SK-N-MC (cell line): Measurements from ENCODE around the gene LRMDA.

Experiments
- DNase-seq: peaks from one replicate; pipeline ENCODE4 v3.0.0-alpha.2; 2011; ENCODE audit warnings: low read depth, low spot score
- H3K27ac ChIP-seq: fragments of 200-600 bp; sonication (generic); 2 replicates; pipeline ENCODE4 v1.5.1; 2016; ENCODE audit warnings: mixed run types
- H3K36me3 ChIP-seq: fragments of 200-600 bp; sonication (generic); 2 replicates; pipeline ENCODE4 v1.6.1; 2017; ENCODE audit warnings: antibody characterized with exemption, low read length, mixed read lengths; ENCODE audit not compliant: insufficient read depth
- H3K4me3 ChIP-seq: fragments of 200-600 bp; sonication (generic); 2 replicates; pipeline ENCODE4 v1.5.1; 2016
- H3K9ac ChIP-seq: fragments of 200-600 bp; sonication (generic); 2 replicates; pipeline ENCODE4 v1.8.0; 2017; ENCODE audit warnings: mixed run types, mixed read lengths; ENCODE audit not compliant: insufficient read length
- H3K9me3 ChIP-seq: fragments of 200-600 bp; sonication (generic); 2 replicates; pipeline ENCODE4 v1.6.1; 2017; ENCODE audit warnings: low read depth, mild to moderate bottlenecking, antibody characterized with exemption, low read length, moderate library complexity, mixed read lengths
- EZH2 ChIP-seq: fragments of 200-600 bp; sonication (generic); IDR thresholded peaks from one replicate; pipeline ENCODE4 v1.6.1; 2017; ENCODE audit warnings: antibody characterized with exemption
- FOXP2 ChIP-seq: optimal IDR thresholded peaks from 2 replicates; pipeline ENCODE3; 2011; ENCODE audit warnings: mild to moderate bottlenecking, moderate library complexity; ENCODE audit not compliant: insufficient read depth; ENCODE audit errors: extremely low read length, control extremely low read depth
- POLR2AphosphoS5 ChIP-seq: IDR thresholded peaks from 2 replicates; pipeline ENCODE4 v1.6.1; 2012; ENCODE audit warnings: mild to moderate bottlenecking, low read depth, low read length, borderline replicate concordance

Gene LRMDA

GRCh38 chr10:75880031-75880775 lies 448.8 kb downstream of the LRMDA start:
- Histone ChIP-seq H3K27ac (no peak overlapping the region), H3K9ac (no peak overlapping the region), H3K9me3 (no peaks in the 10 kb centered on the region), H3K4me3 (no peak overlapping the region), H3K36me3 (no peaks in the 10 kb centered on the region)
- TF ChIP-seq POLR2AphosphoS5 = no peak
- TF ChIP-seq EZH2 = no peak
- TF ChIP-seq FOXP2 = no peak
- DNase-seq = no peak

GRCh38 chr10:75883081-75884072 lies 452.0 kb downstream of the LRMDA start:
- no peak for DNase-seq
- TF ChIP-seq EZH2 = no peak
- no peak for TF ChIP-seq FOXP2
- TF ChIP-seq POLR2AphosphoS5 = no peak

GRCh38 chr10:75884808-75885207 lies 453.4 kb downstream of the LRMDA start:
- Histone ChIP-seq H3K4me3 (no peak overlapping the region), H3K36me3 (no peaks in the 10 kb centered on the region), H3K9ac (no peak overlapping the region), H3K27ac (no peak overlapping the region), H3K9me3 (no peaks in the 10 kb centered on the region)
- no peak for DNase-seq
- TF ChIP-seq EZH2 (no peak), FOXP2 (no peak), POLR2AphosphoS5 (no peak)

More at GRCh38 chr10:75883081-75884072, 452.0 kb downstream of the LRMDA start:
- H3K9ac ChIP-seq = no peak overlapping the region
- H3K4me3 ChIP-seq = no peak overlapping the region
- H3K27ac ChIP-seq = no peak overlapping the region
- no peaks in the 10 kb centered on the region for H3K9me3 ChIP-seq
- no peaks in the 10 kb centered on the region for H3K36me3 ChIP-seq

- TF ChIP-seq POLR2AphosphoS5 (no peak), FOXP2 (no peak)
- Histone ChIP-seq H3K9ac (no peak overlapping the region), H3K36me3 (no peaks in the 10 kb centered on the region), H3K27ac (no peak overlapping the region), H3K9me3 (no peaks in the 10 kb centered on the region), H3K4me3 (no peak overlapping the region)
- DNase-seq = no peak
Observed at GRCh38 chr10:75887369-75887768, 455.9 kb downstream of the LRMDA start.

- no peaks in the 10 kb centered on the region for H3K36me3 ChIP-seq
- H3K4me3 ChIP-seq = no peak overlapping the region
- TF ChIP-seq EZH2 = no peak
- TF ChIP-seq POLR2AphosphoS5 = no peak
- TF ChIP-seq FOXP2 = no peak
- no peak overlapping the region for H3K27ac ChIP-seq
- no peaks in the 10 kb centered on the region for H3K9me3 ChIP-seq
- DNase-seq = no peak
- no peak overlapping the region for H3K9ac ChIP-seq
Observed at GRCh38 chr10:75887992-75888680, 456.7 kb downstream of the LRMDA start.

- Histone ChIP-seq H3K9me3 (no peaks in the 10 kb centered on the region), H3K36me3 (no peaks in the 10 kb centered on the region), H3K9ac (no peak overlapping the region), H3K4me3 (no peak overlapping the region), H3K27ac (no peak overlapping the region)
- TF ChIP-seq FOXP2 = no peak
- no peak for TF ChIP-seq EZH2
- no peak for TF ChIP-seq POLR2AphosphoS5
- no peak for DNase-seq
Observed at GRCh38 chr10:75889051-75889450, 457.6 kb downstream of the LRMDA start.

- Histone ChIP-seq H3K9ac (no peak overlapping the region), H3K4me3 (no peak overlapping the region), H3K27ac (no peak overlapping the region), H3K9me3 (no peaks in the 10 kb centered on the region), H3K36me3 (no peaks in the 10 kb centered on the region)
- no peak for DNase-seq
- TF ChIP-seq EZH2 (no peak), POLR2AphosphoS5 (no peak), FOXP2 (no peak)
Observed at GRCh38 chr10:75894761-75895160, 463.3 kb downstream of the LRMDA start.

- no peak for DNase-seq
- Histone ChIP-seq H3K9ac (no peak overlapping the region), H3K4me3 (no peak overlapping the region), H3K27ac (no peak overlapping the region), H3K36me3 (no peaks in the 10 kb centered on the region), H3K9me3 (no peaks in the 10 kb centered on the region)
- no peak for TF ChIP-seq EZH2
- no peak for TF ChIP-seq FOXP2
- no peak for TF ChIP-seq POLR2AphosphoS5
Observed at GRCh38 chr10:75895259-75895658, 463.8 kb downstream of the LRMDA start.
